ENCODE data around the gene KIF5B. TPM values are rescaled to one million over a fixed set of nuclear protein-coding genes. Genes with fewer than 3 reads are reported as not detected.
A peak's percentile ranks its signal among the peaks of the same experiment; 100 is the strongest.

The KIF5B gene
- total RNA-seq (100 to 1,000 TPM; 113 to 205 (median 167) TPM), polyA plus RNA-seq (10 to 100 TPM; 30.1 to 64.1 TPM)
- long read RNA-seq, donor 1, full-length matches to known transcripts: 42 of 280 reads
- long read RNA-seq, donor 1, partial matches to known transcripts: 230 of 280 reads
- long read RNA-seq, donor 1, other reads (novel, unspliced or antisense): 8 of 280 reads
- long read RNA-seq, donor 2, full-length matches to known transcripts: 43 of 336 reads
- long read RNA-seq, donor 2, partial matches to known transcripts: 283 of 336 reads
- long read RNA-seq, donor 2, other reads (novel, unspliced or antisense): 10 of 336 reads
- long read RNA-seq, donor 3, full-length matches to known transcripts: 11 of 678 reads
- long read RNA-seq, donor 3, partial matches to known transcripts: 641 of 678 reads
- long read RNA-seq, donor 3, other reads (novel, unspliced or antisense): 26 of 678 reads

GRCh38 chr10:32056136-32057035 lies at the start of gene KIF5B:
Gene KIF5B, minus strand, starts transcription at chr10:32056425. Its CDS starts 452 bp downstream, at chr10:32055973.
- intact Hi-C loops (cut with DNase I): loop anchor here in 7 of 10 donors (5.0 to 10.0 kb wide), 6 partner anchors 86 to 318 kb away; partner anchors contain the start of gene EPC1 (in 1 of the 7)
- DNase-seq (peak; percentile 84 to 93), ATAC-seq (peak; percentile 93 to 97 (median 96))
- Histone ChIP-seq H3K27me3 (no peaks in the 10 kb centered on the region), H3K9me3 (no peaks in the 10 kb centered on the region), H3K4me1 (peaks cover 0 to 44% (median 38%) of the 10 kb centered on the region in 9 donors), H3K27ac (peak within 1 kb of the TSS; percentile 92 to 100 (median 99)), H3K36me3 (no peaks in the 10 kb centered on the region), H3K4me3 (peak within 1 kb of the TSS; percentile 75 to 98 (median 91))
- WGBS, 2 donors: 1 to 2% methylated on average over 61 to 63 of the region's 63 CpGs
- TF ChIP-seq CTCF (IDR thresholded peaks at IDR 0.05): peak in 1 of 9 donors; percentile 8

GRCh38 chr10:32105782-32106382 lies 49.7 kb upstream of the KIF5B start:
- ATAC-seq: no peak
- intact Hi-C loops (cut with DNase I): no loop called here

GRCh38 chr10:32104622-32105509 lies 48.6 kb upstream of the KIF5B start:
- TF ChIP-seq CTCF (IDR thresholded peaks at IDR 0.05): no peak
- H3K27ac ChIP-seq: no peak overlapping the region
- peaks cover 0 to 10% (median 0%) of the 10 kb centered on the region in 9 donors for H3K4me1 ChIP-seq
- H3K27me3 ChIP-seq: no peaks in the 10 kb centered on the region
- H3K4me3 ChIP-seq: no peak overlapping the region
- WGBS, 2 donors: 85 to 87% methylated on average over 5 of the region's 5 CpGs
- peaks cover 0 to 4% (median 0%) of the 10 kb centered on the region in 11 donors for H3K9me3 ChIP-seq
- peak in 2 of 8 donors; percentile 25 to 56 for ATAC-seq
- intact Hi-C loops (cut with DNase I): no loop called here
- no peak for DNase-seq
- no peaks in the 10 kb centered on the region for H3K36me3 ChIP-seq

More at GRCh38 chr10:32105782-32106382, 49.7 kb upstream of the KIF5B start:
- Histone ChIP-seq H3K9me3 (peaks cover 0 to 8% (median 0%) of the 10 kb centered on the region in 11 donors), H3K27ac (no peak overlapping the region), H3K36me3 (no peaks in the 10 kb centered on the region), H3K4me1 (peaks cover 0 to 10% (median 0%) of the 10 kb centered on the region in 9 donors), H3K4me3 (no peak overlapping the region), H3K27me3 (no peaks in the 10 kb centered on the region)
- 95 to 96% methylated on average over 7 of the region's 7 CpGs for WGBS, 2 donors
- DNase-seq: no peak
- no peak for TF ChIP-seq CTCF (IDR thresholded peaks at IDR 0.05)
